GM23248 (cell line): ENCODE measurements around the gene RHOC.

ENCODE experiments used
- EZH2 ChIP-seq: fragments of 200-600 bp; sonication (generic); IDR thresholded peaks from 2 replicates; pipeline ENCODE4 v1.6.1; 2018; ENCODE audit warnings: antibody characterized with exemption, mild to moderate bottlenecking; ENCODE audit not compliant: insufficient read depth, poor library complexity, severe bottlenecking
- EZH2phosphoT487 ChIP-seq: fragments of 200-600 bp; sonication (generic); IDR thresholded peaks from 2 replicates; pipeline ENCODE4 v1.6.1; 2018; ENCODE audit warnings: antibody characterized with exemption, moderate library complexity, mild to moderate bottlenecking, low read depth; ENCODE audit not compliant: insufficient read depth

- TF ChIP-seq EZH2 (no peak), EZH2phosphoT487 (no peak)
Measured at GRCh38 chr1:112674440-112674985, 32.4 kb downstream of the RHOC start, which contains the start of gene MOV10.
